ENCODE measurements around the gene KCNC3.

DNA sequence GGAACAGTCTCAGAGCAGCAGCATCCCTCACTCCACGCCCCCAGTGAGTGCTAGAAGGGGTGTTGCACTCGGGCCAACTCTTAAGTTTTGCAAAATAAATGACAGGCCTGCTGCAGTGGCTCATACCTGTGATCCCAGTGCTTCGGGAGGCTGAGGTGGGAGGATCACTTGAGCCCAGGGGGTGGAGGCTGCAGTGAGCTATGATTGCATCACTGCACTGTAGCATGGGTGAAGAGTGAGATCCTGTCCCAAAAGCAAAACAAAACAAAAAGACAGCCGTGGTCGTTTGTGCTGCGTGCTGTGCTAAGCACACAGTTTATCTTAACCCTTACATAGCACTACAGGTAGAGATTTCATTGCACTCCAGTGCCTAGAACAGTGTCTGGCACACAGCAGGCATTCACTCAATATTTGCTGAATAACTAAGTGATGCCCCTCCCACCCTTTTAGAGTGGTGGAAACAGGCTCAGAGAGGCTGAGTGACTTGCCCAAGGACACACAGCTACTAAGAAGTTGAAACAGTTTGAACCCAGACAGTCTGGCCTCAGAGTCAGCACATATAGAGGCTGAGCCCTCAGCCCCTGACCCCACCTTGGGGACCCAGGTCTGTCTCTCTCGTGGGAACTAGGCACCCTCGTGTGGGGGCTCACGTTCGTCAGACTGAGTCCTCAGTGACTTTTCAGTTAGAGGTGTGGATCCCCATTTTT lies 18.3 kb downstream of the KCNC3 start:
- TF ChIP-seq ZNF830 (tag by site-specific recombination; IDR thresholded peaks at IDR 0.05; ENCODE audit: low read depth) (no peak), PRDM1 (tag by site-specific recombination; IDR thresholded peaks at IDR 0.05) (no peak), BCL11A (tag by site-specific recombination; IDR thresholded peaks at IDR 0.05; ENCODE audit: low read depth) (no peak), ZNF707 (tag by site-specific recombination; IDR thresholded peaks at IDR 0.05) (no peak), ZNF76 (tag by site-specific recombination; IDR thresholded peaks at IDR 0.05; ENCODE audit: borderline replicate concordance, low read depth) (no peak), ZNF274 (IDR thresholded peaks at IDR 0.05; ENCODE audit: low read length) (no peak), ZNF274 (tag by site-specific recombination; IDR thresholded peaks at IDR 0.05; ENCODE audit: borderline replicate concordance) (no peak), ZNF560 (tag by site-specific recombination; IDR thresholded peaks at IDR 0.05; ENCODE audit: borderline replicate concordance) (no peak), ZNF121 (tag by site-specific recombination; IDR thresholded peaks at IDR 0.05) (no peak), KLF16 (tag by site-specific recombination; IDR thresholded peaks at IDR 0.05) (no peak), ZNF48 (tag by site-specific recombination; IDR thresholded peaks at IDR 0.05) (no peak), GLI2 (tag by site-specific recombination; IDR thresholded peaks at IDR 0.05; ENCODE audit: borderline replicate concordance, low read depth) (no peak)
- TF ChIP-seq, protein P1, sequence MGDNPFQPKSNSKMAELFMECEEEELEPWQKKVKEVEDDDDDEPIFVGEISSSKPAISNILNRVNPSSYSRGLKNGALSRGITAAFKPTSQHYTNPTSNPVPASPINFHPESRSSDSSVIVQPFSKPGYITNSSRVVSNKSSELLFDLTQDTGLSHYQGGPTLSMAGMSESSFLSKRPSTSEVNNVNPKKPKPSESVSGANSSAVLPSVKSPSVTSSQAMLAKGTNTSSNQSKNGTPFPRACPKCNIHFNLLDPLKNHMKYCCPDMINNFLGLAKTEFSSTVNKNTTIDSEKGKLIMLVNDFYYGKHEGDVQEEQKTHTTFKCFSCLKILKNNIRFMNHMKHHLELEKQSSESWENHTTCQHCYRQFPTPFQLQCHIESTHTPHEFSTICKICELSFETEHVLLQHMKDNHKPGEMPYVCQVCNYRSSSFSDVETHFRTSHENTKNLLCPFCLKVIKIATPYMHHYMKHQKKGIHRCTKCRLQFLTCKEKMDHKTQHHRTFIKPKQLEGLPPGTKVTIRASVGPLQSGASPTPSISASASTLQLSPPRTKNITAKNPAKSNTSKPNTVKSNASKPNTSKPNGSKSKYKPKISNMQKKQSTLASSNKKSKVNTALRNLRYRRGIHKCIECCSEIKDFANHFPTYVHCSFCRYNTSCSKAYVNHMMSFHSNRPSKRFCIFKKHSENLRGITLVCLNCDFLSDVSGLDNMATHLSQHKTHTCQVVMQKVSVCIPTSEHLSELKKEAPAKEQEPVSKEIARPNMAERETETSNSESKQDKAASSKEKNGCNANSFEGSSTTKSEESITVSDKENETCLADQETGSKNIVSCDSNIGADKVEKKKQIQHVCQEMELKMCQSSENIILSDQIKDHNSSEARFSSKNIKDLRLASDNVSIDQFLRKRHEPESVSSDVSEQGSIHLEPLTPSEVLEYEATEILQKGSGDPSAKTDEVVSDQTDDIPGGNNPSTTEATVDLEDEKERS (tag by site-specific recombination; IDR thresholded peaks at IDR 0.05), result no peak
- TF ChIP-seq, protein P2, sequence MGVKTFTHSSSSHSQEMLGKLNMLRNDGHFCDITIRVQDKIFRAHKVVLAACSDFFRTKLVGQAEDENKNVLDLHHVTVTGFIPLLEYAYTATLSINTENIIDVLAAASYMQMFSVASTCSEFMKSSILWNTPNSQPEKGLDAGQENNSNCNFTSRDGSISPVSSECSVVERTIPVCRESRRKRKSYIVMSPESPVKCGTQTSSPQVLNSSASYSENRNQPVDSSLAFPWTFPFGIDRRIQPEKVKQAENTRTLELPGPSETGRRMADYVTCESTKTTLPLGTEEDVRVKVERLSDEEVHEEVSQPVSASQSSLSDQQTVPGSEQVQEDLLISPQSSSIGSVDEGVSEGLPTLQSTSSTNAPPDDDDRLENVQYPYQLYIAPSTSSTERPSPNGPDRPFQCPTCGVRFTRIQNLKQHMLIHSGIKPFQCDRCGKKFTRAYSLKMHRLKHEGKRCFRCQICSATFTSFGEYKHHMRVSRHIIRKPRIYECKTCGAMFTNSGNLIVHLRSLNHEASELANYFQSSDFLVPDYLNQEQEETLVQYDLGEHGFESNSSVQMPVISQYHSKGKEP (tag by site-specific recombination; IDR thresholded peaks at IDR 0.05), result no peak
- TF ChIP-seq, protein P3, sequence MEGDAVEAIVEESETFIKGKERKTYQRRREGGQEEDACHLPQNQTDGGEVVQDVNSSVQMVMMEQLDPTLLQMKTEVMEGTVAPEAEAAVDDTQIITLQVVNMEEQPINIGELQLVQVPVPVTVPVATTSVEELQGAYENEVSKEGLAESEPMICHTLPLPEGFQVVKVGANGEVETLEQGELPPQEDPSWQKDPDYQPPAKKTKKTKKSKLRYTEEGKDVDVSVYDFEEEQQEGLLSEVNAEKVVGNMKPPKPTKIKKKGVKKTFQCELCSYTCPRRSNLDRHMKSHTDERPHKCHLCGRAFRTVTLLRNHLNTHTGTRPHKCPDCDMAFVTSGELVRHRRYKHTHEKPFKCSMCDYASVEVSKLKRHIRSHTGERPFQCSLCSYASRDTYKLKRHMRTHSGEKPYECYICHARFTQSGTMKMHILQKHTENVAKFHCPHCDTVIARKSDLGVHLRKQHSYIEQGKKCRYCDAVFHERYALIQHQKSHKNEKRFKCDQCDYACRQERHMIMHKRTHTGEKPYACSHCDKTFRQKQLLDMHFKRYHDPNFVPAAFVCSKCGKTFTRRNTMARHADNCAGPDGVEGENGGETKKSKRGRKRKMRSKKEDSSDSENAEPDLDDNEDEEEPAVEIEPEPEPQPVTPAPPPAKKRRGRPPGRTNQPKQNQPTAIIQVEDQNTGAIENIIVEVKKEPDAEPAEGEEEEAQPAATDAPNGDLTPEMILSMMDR (tag by site-specific recombination; IDR thresholded peaks at IDR 0.05), result no peak

Measured in HEK293 (cell line).